ENCODE data around the gene MBOAT1.

GRCh38 chr6:20068421-20068988, 143.8 kb downstream of the MBOAT1 start:
- TF ChIP-seq CTCF (IDR thresholded peaks at IDR 0.05): no peak
- no peak for TF ChIP-seq ZFX (IDR thresholded peaks at IDR 0.05; ENCODE audit: borderline replicate concordance)

All from 22Rv1 (cell line).